ENCODE measurements around the gene ESPNL.

Gene ESPNL

GRCh38 chr2:238124488-238125126, 24.5 kb downstream of the ESPNL start:
- Histone ChIP-seq H3K27me3 (replicated peaks) (peaks cover 2% of the 10 kb centered on the region), H3K27ac (no peak overlapping the region), H3K36me3 (replicated peaks) (no peaks in the 10 kb centered on the region), H3K4me3 (ENCODE audit: low read depth, low read length) (no peak overlapping the region)
- no peak for TF ChIP-seq CTCF (IDR thresholded peaks at IDR 0.05; ENCODE audit: low read depth, low read length, missing control alignments)
- in situ Hi-C loops (cut with HindIII; ENCODE audit: low pct_ligation_motif_present, low sequenced_read_pairs), result no loop called here
- DNase-seq, result no peak

GRCh38 chr2:238125127-238125885, 25.2 kb downstream of the ESPNL start:
- no peak for TF ChIP-seq CTCF (IDR thresholded peaks at IDR 0.05; ENCODE audit: low read depth, low read length, missing control alignments)
- Histone ChIP-seq H3K27ac (no peak overlapping the region), H3K4me3 (ENCODE audit: low read depth, low read length) (no peak overlapping the region), H3K36me3 (replicated peaks) (no peaks in the 10 kb centered on the region), H3K27me3 (replicated peaks) (no peaks in the 10 kb centered on the region)
- in situ Hi-C loops (cut with HindIII; ENCODE audit: low pct_ligation_motif_present, low sequenced_read_pairs), result no loop called here
- no peak for DNase-seq

- DNase-seq, result no peak
- no peak for TF ChIP-seq CTCF (IDR thresholded peaks at IDR 0.05; ENCODE audit: low read depth, low read length, missing control alignments)
- Histone ChIP-seq H3K36me3 (replicated peaks) (no peaks in the 10 kb centered on the region), H3K27ac (no peak overlapping the region), H3K27me3 (replicated peaks) (no peaks in the 10 kb centered on the region), H3K4me3 (ENCODE audit: low read depth, low read length) (no peak overlapping the region)
- in situ Hi-C loops (cut with HindIII; ENCODE audit: low pct_ligation_motif_present, low sequenced_read_pairs), result no loop called here
Observed at GRCh38 chr2:238126338-238126737, 26.2 kb downstream of the ESPNL start.

GRCh38 chr2:238126775-238127164, 26.6 kb downstream of the ESPNL start:
- H3K36me3 ChIP-seq (replicated peaks), result no peaks in the 10 kb centered on the region
- DNase-seq, result no peak
- H3K27ac ChIP-seq, result no peak overlapping the region
- in situ Hi-C loops (cut with HindIII; ENCODE audit: low pct_ligation_motif_present, low sequenced_read_pairs), result no loop called here
- H3K27me3 ChIP-seq (replicated peaks), result no peaks in the 10 kb centered on the region
- H3K4me3 ChIP-seq (ENCODE audit: low read depth, low read length), result no peak overlapping the region
- no peak for TF ChIP-seq CTCF (IDR thresholded peaks at IDR 0.05; ENCODE audit: low read depth, low read length, missing control alignments)

GRCh38 chr2:238127165-238128060, 27.3 kb downstream of the ESPNL start:
- Histone ChIP-seq H3K4me3 (ENCODE audit: low read depth, low read length) (peak overlapping the region; percentile 5), H3K27me3 (replicated peaks) (no peaks in the 10 kb centered on the region), H3K27ac (no peak overlapping the region), H3K36me3 (replicated peaks) (no peaks in the 10 kb centered on the region)
- peak; percentile 51 for DNase-seq
- peak; percentile 15 for TF ChIP-seq CTCF (IDR thresholded peaks at IDR 0.05; ENCODE audit: low read depth, low read length, missing control alignments)
- in situ Hi-C loops (cut with HindIII; ENCODE audit: low pct_ligation_motif_present, low sequenced_read_pairs), result no loop called here

Measured in brain microvascular endothelial cell (primary cell).